HepG2 (cell line): Measurements from ENCODE around the gene FAM131A. TPM values are rescaled to one million over a fixed set of nuclear protein-coding genes. Genes with fewer than 3 reads are reported as not detected.

ENCODE experiments used
- ATAC-seq: fragments of 200-7000 bp; cut with Tn5 transposase; 3 replicates; pipeline ENCODE4 v1.9.1; 2020; ENCODE audit warnings: mild to moderate bottlenecking, moderate library complexity
- BruUV-seq: library from RNA; stranded (reverse); fragments of 400-500 nt; replicated peaks from 2 replicates; lab custom pipeline; 2021; lab: Mats Ljungman, UMichigan
- CTCF ChIA-PET: fragments of 300-600 bp; formaldehyde crosslinking; extraction: SDS; loops from one replicate; lab custom pipeline; 2021; ENCODE audit warnings: low total read pairs, inconsistent platforms, low intra/inter-chr PET ratio; lab: Yijun Ruan, JAX
- POLR2A ChIA-PET: fragments of 350-600 bp; sonication (Branson Sonifier 250); formaldehyde crosslinking; loops from one replicate; lab custom pipeline; 2020; ENCODE audit warnings: antibody characterized with exemption, inconsistent platforms; lab: Yijun Ruan, JAX
- DNase-seq: peaks from one replicate; pipeline ENCODE4 v3.0.0-alpha.2; 2015; ENCODE audit warnings: low spot score
- FAIRE-seq: peaks from 3 replicates; lab custom pipeline; 2011; peaks lifted over from hg19 to GRCh38; lab: Jason Lieb, UNC
- H2AFZ ChIP-seq: one replicate; pipeline ENCODE4 v1.6.1; 2011; ENCODE audit warnings: low read length, inconsistent platforms
- H3K27ac ChIP-seq: fragments of 300-600 bp; 3 replicates; pipeline ENCODE4 v1.8.0; 2011; ENCODE audit warnings: mixed run types, mild to moderate bottlenecking, mixed read lengths, low read length, inconsistent platforms; ENCODE audit not compliant: insufficient read depth; ENCODE audit errors: extremely low read length
- H3K27me3 ChIP-seq, 2 experiments: fragments of 200-600 bp in 1 of 2; 2 replicates in 1 of 2; 3 replicates in 1 of 2; pipeline versions ENCODE4 v1.6.0 to v1.8.0; 2011; ENCODE audit warnings: low read length in 2 of 2, mild to moderate bottlenecking in 2 of 2, moderate library complexity in 2 of 2, inconsistent platforms in 1 of 2; ENCODE audit not compliant: insufficient read depth in 2 of 2, control insufficient read depth in 1 of 2
- H3K36me3 ChIP-seq, 2 experiments: fragments of 200-600 bp in 1 of 2; replicated peaks in 1 of 2; 2 replicates in 1 of 2; 3 replicates in 1 of 2; pipeline versions ENCODE4 v1.5.1 to v1.8.0; 2011; ENCODE audit warnings: low read length in 2 of 2, inconsistent platforms in 1 of 2; ENCODE audit not compliant: insufficient read depth in 2 of 2, control insufficient read depth in 1 of 2
- H3K4me1 ChIP-seq: 2 replicates; pipeline ENCODE4 v1.5.1; 2012; ENCODE audit warnings: low read length, inconsistent platforms; ENCODE audit not compliant: insufficient read depth
- H3K4me2 ChIP-seq: 2 replicates; pipeline ENCODE4 v1.6.0; 2011; ENCODE audit warnings: low read depth, low read length, inconsistent platforms
- H3K4me3 ChIP-seq, 3 experiments: fragments of 200-600 bp in 1 of 3; sonication (generic), shearing (Covaris generic) in 1 of 3; replicated peaks in 1 of 3; 2 replicates each; pipeline ENCODE4 v1.5.1; 2011 to 2016; ENCODE audit warnings: low read length in 3 of 3, inconsistent platforms in 2 of 3, low read depth in 2 of 3, mild to moderate bottlenecking in 2 of 3, control low read depth in 1 of 3, mixed read lengths in 1 of 3; ENCODE audit not compliant: insufficient read depth in 1 of 3
- H3K79me2 ChIP-seq: one replicate; pipeline ENCODE4 v1.6.1; 2011; ENCODE audit warnings: low read length, inconsistent platforms; ENCODE audit not compliant: insufficient read depth
- H3K9ac ChIP-seq: 2 replicates; pipeline ENCODE4 v1.6.0; 2011; ENCODE audit warnings: mild to moderate bottlenecking, low read depth, low read length, inconsistent platforms; ENCODE audit not compliant: insufficient read depth
- H3K9me3 ChIP-seq: 2 replicates; pipeline ENCODE4 v1.5.1; 2012; ENCODE audit warnings: mild to moderate bottlenecking, low read length
- H4K20me1 ChIP-seq: 2 replicates; pipeline ENCODE4 v1.6.0; 2011; ENCODE audit warnings: inconsistent platforms, mild to moderate bottlenecking, low read length, moderate library complexity; ENCODE audit not compliant: insufficient read depth
- ARNT2 ChIP-seq: sonication (generic); formaldehyde crosslinking; IDR thresholded peaks from 2 replicates; pipeline ENCODE4 v1.8.0; 2022; ENCODE audit warnings: mild to moderate bottlenecking, low read depth, missing genetic modification reagents, moderate library complexity
- ARNTL ChIP-seq: sonication (generic); formaldehyde crosslinking; IDR thresholded peaks from 2 replicates; pipeline ENCODE4 v1.4.0; 2020; ENCODE audit warnings: mild to moderate bottlenecking, missing genetic modification reagents
- DBP ChIP-seq: sonication (generic); formaldehyde crosslinking; IDR thresholded peaks from 2 replicates; pipeline ENCODE4 v1.4.0; 2020; ENCODE audit warnings: missing genetic modification reagents; ENCODE audit errors: not compliant biosample characterization
- GMEB1 ChIP-seq: sonication (generic); formaldehyde crosslinking; IDR thresholded peaks from 2 replicates; pipeline ENCODE4 v1.5.1; 2020; ENCODE audit warnings: missing genetic modification reagents, mild to moderate bottlenecking, borderline replicate concordance
- GZF1 ChIP-seq: sonication (generic); formaldehyde crosslinking; IDR thresholded peaks from 2 replicates; pipeline ENCODE4 v1.5.1; 2020; ENCODE audit warnings: mild to moderate bottlenecking, missing genetic modification reagents
- HNRNPK ChIP-seq: fragments of 200-400 bp; formaldehyde crosslinking; IDR thresholded peaks from 2 replicates; pipeline ENCODE4 v1.6.1; 2018; ENCODE audit warnings: low read length, low read depth, moderate library complexity, mild to moderate bottlenecking; ENCODE audit not compliant: poor library complexity, severe bottlenecking
- MAX ChIP-seq: IDR thresholded peaks from 2 replicates; pipeline ENCODE4 v1.6.1; 2012; ENCODE audit warnings: inconsistent platforms
- MED1 ChIP-seq: sonication (generic); formaldehyde crosslinking; IDR thresholded peaks from 2 replicates; pipeline ENCODE4 v1.4.0; 2020; ENCODE audit warnings: missing genetic modification reagents
- MXI1 ChIP-seq: IDR thresholded peaks from 3 replicates; pipeline ENCODE4 v1.6.1; 2012; ENCODE audit warnings: low read depth, low read length, inconsistent platforms, borderline replicate concordance
- NR2F1 ChIP-seq, 2 experiments: fragments of 450-650 bp in 1 of 2; formaldehyde crosslinking in 1 of 2; IDR thresholded peaks; 2 replicates each; pipeline versions ENCODE4 v1.5.0 to v1.6.1; 2016 to 2020; ENCODE audit warnings: mild to moderate bottlenecking in 1 of 2, missing compliant biosample characterization in 1 of 2, missing genetic modification reagents in 1 of 2, moderate library complexity in 1 of 2
- PHF20 ChIP-seq: sonication (generic); formaldehyde crosslinking; IDR thresholded peaks from 2 replicates; pipeline ENCODE4 v1.5.0; 2020; ENCODE audit warnings: mild to moderate bottlenecking, missing genetic modification reagents
- SAP130 ChIP-seq: IDR thresholded peaks from 2 replicates; pipeline ENCODE4 v1.6.1; 2016; ENCODE audit warnings: low read depth
- SIN3A ChIP-seq: IDR thresholded peaks from 2 replicates; pipeline ENCODE4 v1.6.1; 2011; ENCODE audit warnings: low read depth, mild to moderate bottlenecking, control low read depth, low read length, borderline replicate concordance
- SP5 ChIP-seq: IDR thresholded peaks from 2 replicates; pipeline ENCODE4 v1.6.1; 2016; ENCODE audit warnings: low read depth, borderline replicate concordance
- TCF7 ChIP-seq: sonication (generic); IDR thresholded peaks from 2 replicates; pipeline ENCODE4 v1.6.1; 2016; ENCODE audit warnings: antibody characterized with exemption, low read depth
- ZFP82 ChIP-seq: sonication (generic); formaldehyde crosslinking; IDR thresholded peaks from 2 replicates; pipeline ENCODE4 v1.5.1; 2020; ENCODE audit warnings: mild to moderate bottlenecking, missing genetic modification reagents, borderline replicate concordance
- ZNF317 ChIP-seq: sonication (generic); formaldehyde crosslinking; IDR thresholded peaks from 2 replicates; pipeline ENCODE4 v1.5.0; 2020; ENCODE audit warnings: mild to moderate bottlenecking, missing genetic modification reagents
- ZNF788 ChIP-seq: sonication (generic); formaldehyde crosslinking; IDR thresholded peaks from 2 replicates; pipeline ENCODE4 v1.5.0; 2020; ENCODE audit warnings: mild to moderate bottlenecking, missing genetic modification reagents, borderline replicate concordance
- ZSCAN5A ChIP-seq: sonication (generic); formaldehyde crosslinking; IDR thresholded peaks from 2 replicates; pipeline ENCODE4 v1.8.0; 2022; ENCODE audit warnings: mild to moderate bottlenecking, missing genetic modification reagents, borderline replicate concordance
- WGBS: methylation state at CpG from one replicate; pipeline ENCODE4 v1.1.6; 2017; ENCODE audit warnings: low lambda C conversion rate; 5-methylcytosine and 5-hydroxymethylcytosine counted together
- in situ Hi-C: cut with HindIII; loops from 2 replicates; pipeline ENCODE4 v1.10.0; 2017; ENCODE audit warnings: low pct_unique_long_range_greater_than_20kb; ENCODE audit not compliant: extremely low pct_ligation_motif_present
- intact Hi-C: fragments of 100-400 bp; cut with micrococcal nuclease; formaldehyde crosslinking; loops from one replicate; pipeline ENCODE4 v1.10.0; 2022; ENCODE audit not compliant: unreplicated experiment
- polyA plus RNA-seq, 8 experiments: library from polyadenylated mRNA; depleted of rRNA in 3 of 8; stranded (reverse) in 7 of 8; unstranded in 1 of 8; fragments of >200 nt; fragmentation: Illumina TruSeq in 4 of 8; extraction: Trizol in 4 of 8; gene quantifications; 2 replicates each; pipeline versions ENCODE4 v1.2.1 to v1.2.3, GENCODE V29; 2011 to 2016; ENCODE audit warnings: low read depth in 4 of 8, missing spikeins in 1 of 8, mixed read lengths in 1 of 8; ENCODE audit not compliant: insufficient read depth in 1 of 8
- total RNA-seq, 5 experiments: library from RNA; depleted of rRNA; stranded (reverse); fragments of >200 nt; fragmentation: Illumina TruSeq; extraction: Trizol; gene quantifications; 2 replicates each; pipeline ENCODE4 v1.2.3, GENCODE V29; 2016; ENCODE audit warnings: low read depth in 1 of 5
- TF ChIP-seq, protein P1 (sequence below): sonication (generic); formaldehyde crosslinking; IDR thresholded peaks from 2 replicates; pipeline ENCODE4 v1.8.1; 2023; ENCODE audit warnings: mild to moderate bottlenecking, moderate library complexity, missing genetic modification reagents

FAM131A gene
- total and polyA plus RNA-seq, 2 of the 13 experiments (the other 11 are each of a cell fraction or from before 2014, with no cell fraction given): 9.2 to 9.3 TPM

- peak; percentile 4 for FAIRE-seq
- Histone ChIP-seq H3K4me2 (peak within 1 kb of the TSS; percentile 94), H3K27me3 (no peaks in the 10 kb centered on the region; a peak in 1 of 5 replicates), H3K9ac (peak within 1 kb of the TSS; percentile 98), H3K4me3 (peak within 1 kb of the TSS; percentile 68 to 93 (median 86)), H3K9me3 (no peaks in the 10 kb centered on the region), H3K27ac (peak within 1 kb of the TSS; percentile 91), H3K4me1 (peaks cover 39% of the 10 kb centered on the region), H2AFZ (no peak within 1 kb of the TSS), H3K36me3 (peaks cover 5 to 27% of the 10 kb centered on the region in 2 experiments; a peak in 3 of 5 replicates), H3K79me2 (peaks cover 46% of the 10 kb centered on the region), H4K20me1 (peaks cover 26% of the 10 kb centered on the region)
- no TSS peak for BruUV-seq
- peak; percentile 82 for DNase-seq
- ChIA-PET POLR2A (no interaction called here), CTCF (no interaction called here)
- in situ Hi-C loops: no loop called here
- ATAC-seq: peak; percentile 86
- 2% methylated on average over 22 of the region's 40 CpGs for WGBS
- intact Hi-C loops: no loop called here
- TF ChIP-seq PHF20: 0 out of 2 replicates have a peak, but pooled peaks have one; percentile 26
- no peak for TF ChIP-seq DBP (CRISPR knock-in tag)
- TF ChIP-seq NR2F1 (CRISPR knock-in tag; IDR thresholded peaks at IDR 0.05): no peak
- TF ChIP-seq ZFP82 (CRISPR knock-in tag): 0 out of 2 replicates have a peak, but pooled peaks have one; percentile 61
- TF ChIP-seq SAP130: peak; percentile 72
- peak; percentile 79 for TF ChIP-seq GMEB1 (CRISPR knock-in tag)
- no peak for TF ChIP-seq ZNF317 (CRISPR knock-in tag)
- peak; percentile 81; the same call in 2 of the 3 replicates for TF ChIP-seq MXI1
- no peak for TF ChIP-seq TCF7
- peak; percentile 54; the same call in 1 of the 2 replicates for TF ChIP-seq SIN3A
- TF ChIP-seq MED1: 0 out of 2 replicates have a peak, but pooled peaks have one; percentile 32
- TF ChIP-seq, protein P1, sequence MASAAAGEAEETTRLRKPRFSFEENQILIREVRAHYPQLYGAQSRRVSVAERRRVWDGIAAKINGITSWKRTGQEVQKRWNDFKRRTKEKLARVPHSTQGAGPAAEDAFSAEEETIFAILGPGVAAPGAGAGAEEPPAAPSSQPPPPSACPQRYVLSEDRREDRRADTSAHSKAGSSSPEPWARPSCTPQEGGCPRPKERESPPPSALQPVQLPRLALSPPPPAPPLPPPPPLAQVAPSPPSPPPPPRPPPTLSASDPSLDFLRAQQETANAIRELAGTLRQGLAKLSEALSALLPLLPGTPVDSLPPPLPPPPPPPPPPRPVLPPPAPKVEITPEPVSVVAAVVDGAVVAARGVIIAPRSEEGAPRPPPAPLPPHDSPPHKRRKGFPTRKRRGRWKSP (CRISPR knock-in tag): 0 out of 2 replicates have a peak, but pooled peaks have one; percentile 16
- TF ChIP-seq ZSCAN5A (CRISPR knock-in tag): 0 out of 2 replicates have a peak, but pooled peaks have one; percentile 25
- TF ChIP-seq GZF1 (CRISPR knock-in tag): no peak
- TF ChIP-seq ARNT2 (CRISPR knock-in tag): 0 out of 2 replicates have a peak, but pooled peaks have one; percentile 32
- peak; percentile 83 for TF ChIP-seq MAX
- TF ChIP-seq ARNTL (CRISPR knock-in tag): peak; percentile 92
- peak; percentile 29; the same call in 1 of the 2 replicates for TF ChIP-seq ZNF788 (CRISPR knock-in tag)
- peak; percentile 61 for TF ChIP-seq HNRNPK
- TF ChIP-seq SP5 (CRISPR knock-in tag): peak; percentile 56; the same call in 1 of the 2 replicates
Measured at GRCh38 chr3:184314363-184314699, 23.1 kb upstream of the FAM131A start, which contains the start of gene EIF4G1. Gene EIF4G1, plus strand, starts transcription at chr3:184314606. Its CDS starts 1,191 bp downstream, at chr3:184315797.
